Middle frontal gyrus (tissue), 1 donor: ENCODE measurements around the gene C1orf216.
"Not testable (repeated sequence)": the region's sequence is repeated elsewhere in the genome, so short reads cannot be mapped to it uniquely, and the experiment has no call there.

ENCODE experiments used
- DNase-seq: peaks from one replicate; pipeline ENCODE4 v3.0.0-alpha.2; 2015; ENCODE audit warnings: low spot score; ENCODE audit errors: extremely low spot score

Gene C1orf216, protein sequence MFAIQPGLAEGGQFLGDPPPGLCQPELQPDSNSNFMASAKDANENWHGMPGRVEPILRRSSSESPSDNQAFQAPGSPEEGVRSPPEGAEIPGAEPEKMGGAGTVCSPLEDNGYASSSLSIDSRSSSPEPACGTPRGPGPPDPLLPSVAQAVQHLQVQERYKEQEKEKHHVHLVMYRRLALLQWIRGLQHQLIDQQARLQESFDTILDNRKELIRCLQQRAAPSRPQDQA

DNA sequence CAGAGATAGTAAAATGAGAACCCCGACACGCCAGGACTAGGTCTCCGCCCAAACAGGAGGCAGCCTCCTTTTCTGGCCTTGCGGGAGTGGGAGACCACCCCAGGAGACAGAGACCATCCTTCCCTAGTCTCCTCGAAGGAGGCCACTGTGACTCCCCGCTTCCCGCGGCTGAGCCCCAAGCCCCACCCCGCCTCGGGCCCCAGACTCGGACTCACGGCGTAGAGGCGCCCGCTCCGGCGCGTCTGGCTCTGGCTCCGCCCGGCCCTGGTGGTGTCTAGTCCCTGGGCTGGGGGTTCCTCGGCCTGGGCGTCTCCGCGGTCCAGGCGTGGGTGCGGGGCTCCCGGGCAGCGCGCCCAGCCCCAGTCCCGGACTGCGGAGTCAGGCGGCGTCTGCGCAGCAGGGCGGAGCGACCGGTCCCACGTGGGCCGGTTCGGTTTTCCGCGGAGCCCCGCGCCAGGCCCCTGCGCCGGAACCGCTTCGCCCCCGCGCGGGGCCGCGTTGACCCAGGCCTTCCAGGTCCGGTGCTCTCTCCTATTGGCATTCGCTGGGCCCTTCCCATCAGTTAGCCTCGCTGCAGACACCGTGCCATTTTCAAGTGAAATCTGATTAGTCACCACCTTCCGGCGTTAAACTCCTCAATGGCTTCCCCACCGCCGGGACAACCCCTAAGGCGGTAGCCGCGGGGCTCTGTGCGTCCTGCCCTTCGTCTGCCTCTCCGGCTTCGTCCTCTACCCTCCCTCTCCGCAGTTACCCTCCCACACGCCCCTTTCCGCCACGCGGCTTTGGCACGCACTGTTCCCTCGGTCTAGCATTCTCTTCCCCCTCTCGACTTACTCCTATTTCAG, at the start of gene C1orf216:
Gene C1orf216 (minus strand): TSS at position 393 of the 845 bp plus-strand sequence. CDS start 2,563 bp downstream, outside the sequence.
- DNase-seq = peak; percentile 63

DNA sequence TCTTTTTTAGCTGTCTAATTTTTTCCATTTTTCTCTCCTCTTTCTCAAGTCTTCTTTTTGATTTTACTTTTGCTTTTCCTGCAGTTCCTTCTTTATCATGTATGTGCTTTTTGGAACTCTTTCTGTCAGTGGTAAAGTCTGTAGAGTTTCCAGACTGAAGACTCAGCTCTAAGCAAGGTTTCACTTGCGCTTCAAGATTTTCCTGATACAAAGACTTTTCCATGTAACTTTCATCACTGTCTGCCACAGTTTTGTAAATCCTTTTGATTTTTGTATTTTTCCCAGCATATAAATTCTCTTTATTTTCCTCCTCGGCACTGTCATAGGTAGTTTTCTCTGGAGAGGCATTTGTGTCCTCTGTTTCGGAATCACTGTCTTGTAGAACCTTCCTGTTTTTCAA, 45.6 kb upstream of the C1orf216 start:
- no peak for DNase-seq

DNA sequence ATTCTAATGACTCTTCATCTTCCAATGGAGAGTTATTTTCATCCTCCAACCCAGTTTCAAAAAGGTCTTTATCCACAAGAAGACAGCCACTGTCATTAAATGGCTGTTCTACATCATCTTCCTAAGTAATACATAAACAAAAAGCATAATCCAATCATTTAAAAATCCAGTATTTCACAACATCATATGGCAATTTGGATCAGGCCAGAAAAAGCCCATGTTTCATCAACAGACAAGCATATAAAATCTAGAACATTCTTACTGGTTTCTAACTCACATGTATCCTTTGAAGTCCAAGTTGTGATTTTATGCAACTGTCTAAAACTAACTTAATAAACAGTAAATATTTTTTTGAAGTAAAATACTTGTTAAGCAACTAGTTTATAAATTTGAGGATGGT, 44.5 kb upstream of the C1orf216 start:
- no peak for DNase-seq

DNA sequence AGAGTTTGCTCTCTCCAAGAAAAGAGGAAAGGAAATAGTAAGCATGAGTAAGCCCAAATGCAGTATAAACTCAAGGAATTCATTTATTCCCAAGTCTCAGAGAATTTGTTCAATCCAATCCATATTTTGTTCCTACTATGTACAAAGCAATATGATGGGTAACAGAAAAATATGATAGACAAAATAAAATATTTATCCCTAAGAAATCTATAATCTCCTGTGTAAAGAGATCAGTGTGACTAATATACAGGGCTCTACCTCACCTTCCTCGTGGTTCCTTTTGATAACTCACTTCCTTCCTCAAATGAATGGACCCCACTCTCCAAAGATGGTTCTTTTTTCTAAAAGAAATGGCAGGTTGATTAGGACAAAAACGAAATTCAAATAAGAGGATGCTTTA, 43.5 kb upstream of the C1orf216 start:
- DNase-seq = no peak

DNA sequence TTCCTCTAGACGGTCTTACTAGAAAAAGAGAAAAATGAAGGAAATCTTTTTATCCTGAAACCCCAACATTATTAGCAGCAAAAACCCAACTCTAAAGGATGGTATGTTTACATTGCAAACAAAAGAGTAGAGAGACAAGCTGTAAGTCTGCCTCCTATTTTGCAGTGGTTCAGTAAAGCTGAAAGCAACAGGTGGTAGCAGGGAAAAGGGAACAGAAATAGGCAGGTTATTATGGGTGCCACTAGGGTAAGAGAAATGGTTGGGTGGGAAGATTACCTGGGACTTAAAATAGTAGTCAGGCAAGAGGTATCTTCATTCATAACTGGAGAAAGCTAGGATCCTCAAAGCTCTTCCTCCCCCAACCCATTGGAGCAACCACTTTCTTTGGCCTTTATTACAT, 37.4 kb upstream of the C1orf216 start:
- DNase-seq = no peak

DNA sequence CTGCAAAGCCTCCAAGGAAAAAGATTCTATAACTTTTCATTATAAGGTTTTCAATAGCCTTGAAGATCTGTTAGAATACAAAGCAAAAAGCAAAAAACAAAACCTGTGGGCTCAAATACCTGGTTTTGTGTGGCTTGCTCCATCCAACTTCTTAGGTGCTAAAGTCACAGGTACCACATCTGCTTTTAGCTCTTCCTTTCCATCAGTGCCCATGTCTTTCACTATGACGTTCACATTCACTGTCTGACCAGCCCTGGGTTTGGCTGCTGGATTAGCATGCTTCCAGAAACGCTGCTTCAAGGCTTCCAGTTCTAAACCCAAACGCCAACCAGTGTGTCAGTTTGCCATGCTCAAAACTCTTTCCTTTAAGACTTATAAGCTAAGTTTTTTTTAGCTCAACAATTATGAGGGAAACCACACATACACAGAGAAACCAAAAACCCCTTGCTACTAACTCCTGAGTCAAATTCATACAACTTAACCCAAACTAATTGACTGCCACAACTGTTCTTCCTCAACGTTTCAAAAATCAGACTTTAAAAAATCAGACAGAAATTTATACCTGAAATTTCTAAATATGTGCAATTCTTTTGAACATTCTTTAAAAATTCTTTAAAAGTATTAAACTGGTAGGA, 35.1 kb upstream of the C1orf216 start:
- no peak for DNase-seq

DNA sequence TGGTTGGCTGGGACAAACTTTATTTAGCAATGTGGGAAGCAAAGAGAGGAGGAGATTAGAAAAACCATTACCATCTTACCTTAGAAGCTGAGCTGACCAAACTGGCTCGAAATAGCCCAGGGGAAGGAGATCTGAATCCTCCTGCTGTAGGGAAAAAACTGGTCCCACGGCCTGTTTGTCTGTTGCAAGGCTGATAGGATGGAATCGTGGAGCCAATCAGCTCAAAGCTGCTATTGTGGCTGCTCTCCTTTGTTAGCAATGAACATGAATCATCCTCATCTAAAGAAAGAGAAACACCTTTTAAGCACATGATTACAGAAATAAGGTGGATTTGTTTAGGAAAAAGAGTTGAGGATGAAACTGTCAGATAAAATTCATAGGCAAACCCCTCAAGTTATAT, 29.6 kb upstream of the C1orf216 start:
- DNase-seq = peak; percentile 8

DNA sequence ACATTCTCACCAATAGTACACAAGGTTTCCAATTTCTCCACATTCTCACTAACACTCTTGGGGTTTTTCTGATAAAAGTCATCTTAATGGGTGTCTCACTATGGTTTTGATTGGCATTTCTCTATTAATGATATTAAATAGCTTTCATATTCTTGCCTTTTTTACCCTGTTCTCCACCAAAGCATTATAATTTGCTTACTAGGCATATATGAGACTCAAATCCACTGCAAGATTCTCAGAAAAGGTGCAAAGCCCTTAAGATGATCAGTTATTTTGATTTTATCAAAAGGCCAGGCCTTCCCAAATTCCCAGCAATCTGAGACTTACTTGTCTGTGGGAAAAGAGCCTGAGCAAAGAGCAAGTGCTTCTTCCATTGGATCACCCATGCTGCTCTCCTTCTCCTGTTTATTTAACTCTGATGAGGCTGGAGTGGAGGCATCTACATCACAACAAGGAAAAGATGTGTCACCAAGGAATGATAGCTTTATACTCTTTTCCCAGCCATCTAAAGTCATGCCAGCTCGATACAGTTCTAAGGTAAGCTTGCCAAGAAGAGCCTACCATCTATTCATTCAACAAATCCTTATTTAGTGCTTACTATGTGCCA, 26.5 kb upstream of the C1orf216 start:
- DNase-seq = no peak

DNA sequence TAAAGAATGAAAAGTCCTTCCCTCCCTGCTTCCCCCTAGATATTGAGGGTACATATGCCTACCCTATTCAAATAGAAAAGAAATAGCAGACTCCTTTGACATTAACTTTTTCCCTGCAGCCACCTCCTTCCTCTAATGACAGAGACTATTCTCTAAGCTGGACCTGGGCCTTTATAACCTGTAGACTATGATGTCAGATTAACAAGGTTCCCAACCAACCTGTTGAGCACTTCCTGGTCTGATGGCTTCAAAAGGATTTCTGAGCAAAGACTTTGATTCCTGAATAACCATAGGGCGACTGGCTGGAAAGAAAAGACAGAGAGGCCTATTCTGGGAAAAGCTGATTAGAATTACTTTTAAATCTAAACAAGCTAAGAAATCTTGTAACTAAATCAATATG, 18.4 kb upstream of the C1orf216 start:
- DNase-seq = no peak

DNA sequence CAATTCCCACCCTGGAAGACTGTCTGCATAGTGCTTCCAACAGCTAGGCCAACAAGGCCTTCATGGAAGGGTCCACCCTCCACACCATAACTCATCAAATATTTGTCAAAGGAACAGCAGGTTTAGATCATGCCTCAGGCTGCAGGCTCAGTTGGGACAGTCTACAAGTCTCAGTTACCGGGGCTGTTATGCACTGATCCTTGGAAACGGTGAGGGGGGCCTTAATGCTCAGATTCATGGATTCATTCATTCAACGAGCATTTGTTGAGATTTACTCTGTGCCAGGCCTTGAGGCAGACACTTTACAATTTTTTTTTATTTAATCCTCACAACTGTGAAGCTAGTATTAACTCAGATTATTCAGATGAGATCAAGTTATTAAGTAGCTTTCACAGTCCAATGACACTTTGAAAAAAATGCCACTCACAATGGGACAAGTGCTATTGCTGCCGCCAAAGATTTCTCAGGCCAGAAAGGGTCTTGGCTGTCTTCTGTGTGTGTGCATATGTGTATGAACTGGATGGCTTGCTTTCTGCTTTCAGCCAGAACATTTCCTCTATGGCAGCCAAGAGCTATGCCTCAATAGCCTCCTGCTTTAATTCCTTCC, 8.9 kb upstream of the C1orf216 start:
- DNase-seq = no peak

DNA sequence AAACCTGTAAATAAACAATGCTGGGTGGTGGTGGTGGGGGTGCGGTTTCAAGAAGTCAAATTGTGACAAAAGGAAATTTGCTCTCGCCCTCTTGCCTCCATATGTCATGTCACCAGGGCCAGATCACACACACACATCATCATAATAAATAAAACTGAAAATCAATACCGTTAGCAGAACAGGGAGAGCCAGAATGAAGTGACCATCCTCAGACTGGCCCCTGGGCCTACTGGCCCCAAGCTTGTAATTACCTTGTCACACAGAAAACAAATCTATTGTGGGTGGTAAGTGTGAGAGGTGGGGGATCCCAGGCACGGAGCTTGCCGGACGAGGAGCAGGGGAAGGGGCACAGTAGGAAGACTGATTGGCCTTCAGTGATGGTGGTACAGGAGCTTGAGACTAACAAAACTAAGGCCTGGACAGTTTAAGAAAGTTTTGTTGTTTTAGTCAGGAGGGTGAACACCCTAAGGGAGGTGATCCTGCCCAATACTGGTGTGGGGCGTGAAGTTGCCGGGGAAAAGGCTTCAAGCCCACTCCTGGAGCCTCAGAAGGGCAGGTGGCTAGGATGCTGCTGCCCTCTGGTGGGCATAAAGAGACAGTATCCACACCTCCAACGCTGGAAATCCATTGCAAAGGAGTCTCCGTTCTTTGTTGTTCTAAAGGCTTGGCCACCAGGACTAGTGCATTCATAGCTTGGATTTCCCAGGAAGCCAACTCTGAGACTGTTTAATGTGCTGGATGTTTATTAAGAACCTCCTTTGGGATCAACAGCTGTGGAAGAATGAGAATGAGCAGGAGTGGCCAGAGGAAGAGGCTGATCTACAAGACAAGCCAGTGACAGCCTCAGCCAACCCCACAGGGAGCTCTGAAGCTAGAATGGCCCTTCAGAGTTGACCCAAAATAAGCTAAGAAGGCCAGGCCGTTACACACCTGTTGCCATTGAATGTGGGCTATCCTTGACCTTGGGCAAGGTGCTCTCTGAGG, 8.1 kb upstream of the C1orf216 start:
- DNase-seq = peak; percentile 67

DNA sequence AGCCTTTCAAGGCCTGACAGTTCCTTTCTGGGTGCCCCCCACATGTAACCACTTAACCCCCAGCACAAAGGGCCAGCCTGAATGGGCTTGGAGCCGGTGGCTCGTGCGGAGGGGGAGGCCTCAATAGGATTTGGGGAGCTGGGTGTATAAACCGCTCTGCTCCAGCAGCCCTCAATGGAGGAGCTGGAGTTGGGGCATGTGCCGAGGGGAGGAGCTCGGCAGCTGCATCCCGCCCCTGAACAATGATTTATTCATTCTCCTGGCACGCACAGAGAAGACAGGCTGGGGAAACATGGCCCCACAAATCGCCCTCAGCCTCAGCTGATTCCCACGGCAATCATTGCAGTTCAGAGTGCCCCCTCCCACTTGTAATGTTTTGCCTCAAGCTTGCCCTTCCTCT, 6.9 kb upstream of the C1orf216 start:
- DNase-seq = peak; percentile 44

DNA sequence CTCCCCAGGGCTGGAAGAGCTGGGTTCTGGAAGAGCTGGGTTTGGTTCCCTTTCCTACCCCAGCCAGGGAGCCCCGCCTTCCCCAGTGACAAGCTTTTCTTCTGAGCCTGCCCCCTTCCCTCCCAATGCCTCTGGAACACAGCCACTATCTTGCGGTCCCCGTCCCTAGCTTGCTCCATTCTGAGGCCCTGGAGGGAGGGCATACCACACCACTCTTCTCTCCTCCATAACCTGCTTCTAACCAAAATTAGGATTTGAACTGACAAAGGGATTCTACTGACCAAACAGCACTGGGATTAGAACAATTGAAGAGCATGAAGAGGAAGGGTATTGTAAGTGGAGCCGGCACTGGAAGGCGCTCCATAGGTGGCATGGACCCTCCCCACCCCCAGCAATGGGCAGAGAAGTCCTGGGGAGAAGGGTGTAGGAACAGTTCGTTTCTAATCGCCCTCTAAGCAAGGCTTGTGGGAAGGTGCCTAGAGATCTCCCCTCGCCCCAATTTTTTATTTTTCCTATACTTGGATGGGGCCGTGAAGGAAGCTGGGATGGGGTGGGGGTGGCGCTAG, 690 bp downstream of the C1orf216 start:
- DNase-seq = peak; percentile 37

DNA sequence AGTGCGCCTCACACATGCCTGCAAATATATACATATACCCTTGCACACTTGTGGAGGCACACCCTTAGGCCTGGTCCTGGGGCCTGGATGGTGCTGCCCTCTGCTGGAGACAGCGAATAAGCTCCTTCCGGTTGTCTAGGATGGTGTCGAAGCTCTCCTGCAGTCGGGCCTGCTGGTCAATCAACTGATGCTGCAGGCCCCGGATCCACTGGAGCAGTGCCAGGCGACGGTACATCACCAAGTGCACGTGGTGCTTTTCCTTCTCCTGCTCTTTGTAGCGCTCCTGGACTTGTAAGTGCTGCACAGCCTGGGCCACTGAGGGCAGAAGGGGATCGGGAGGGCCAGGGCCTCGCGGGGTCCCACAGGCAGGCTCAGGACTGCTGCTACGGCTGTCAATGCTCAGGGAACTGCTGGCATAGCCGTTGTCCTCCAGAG, 3.1 kb downstream of the C1orf216 start:
- peak; percentile 35 for DNase-seq

DNA sequence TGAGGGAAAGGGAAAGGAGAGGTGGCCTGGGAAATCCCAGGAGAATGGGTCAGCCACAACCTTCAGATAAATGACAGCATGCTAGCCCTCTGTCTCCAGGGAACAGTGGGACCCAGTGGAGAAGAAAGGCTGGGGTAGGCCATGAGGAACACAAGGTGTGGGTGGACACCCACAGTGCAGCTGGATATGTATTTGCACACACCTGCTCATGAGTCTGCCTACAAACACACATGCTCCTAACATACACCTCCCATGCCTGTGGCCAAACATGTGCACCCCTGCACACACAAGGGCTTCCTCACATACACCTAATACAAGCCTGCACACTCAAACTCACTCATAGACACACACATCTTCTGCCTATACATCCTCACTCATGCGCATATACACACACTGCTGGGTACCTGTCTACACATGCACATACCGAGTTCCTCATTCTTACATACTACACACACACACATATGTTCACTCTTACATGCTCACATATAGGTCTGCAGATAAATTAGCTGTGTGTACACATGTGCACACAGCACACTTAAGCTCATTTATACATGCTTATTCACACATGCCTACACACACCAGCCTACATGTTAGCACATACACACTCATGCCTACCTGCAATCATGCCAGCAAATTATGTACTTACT, 3.6 kb downstream of the C1orf216 start:
- DNase-seq = no peak

DNA sequence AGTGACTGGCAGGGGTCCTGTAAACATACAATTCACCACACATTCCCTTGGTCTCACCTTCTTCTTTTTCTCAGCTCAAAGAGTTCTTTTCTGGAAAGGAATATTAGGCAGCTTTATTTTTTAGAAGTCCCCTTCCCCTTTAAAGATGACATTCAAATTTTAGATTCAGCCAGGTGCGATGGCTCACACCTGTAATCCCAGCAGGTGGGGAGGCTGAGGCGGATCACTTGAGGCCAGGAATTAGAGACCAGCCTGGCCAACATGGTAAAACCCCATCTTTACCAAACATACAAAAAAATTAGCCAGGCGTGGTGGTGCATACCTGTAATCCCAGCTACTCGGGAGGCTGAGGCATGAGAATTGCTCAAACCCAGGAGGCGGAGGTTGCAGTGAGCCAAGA, 7.6 kb downstream of the C1orf216 start:
- not testable (repeated sequence) for DNase-seq

DNA sequence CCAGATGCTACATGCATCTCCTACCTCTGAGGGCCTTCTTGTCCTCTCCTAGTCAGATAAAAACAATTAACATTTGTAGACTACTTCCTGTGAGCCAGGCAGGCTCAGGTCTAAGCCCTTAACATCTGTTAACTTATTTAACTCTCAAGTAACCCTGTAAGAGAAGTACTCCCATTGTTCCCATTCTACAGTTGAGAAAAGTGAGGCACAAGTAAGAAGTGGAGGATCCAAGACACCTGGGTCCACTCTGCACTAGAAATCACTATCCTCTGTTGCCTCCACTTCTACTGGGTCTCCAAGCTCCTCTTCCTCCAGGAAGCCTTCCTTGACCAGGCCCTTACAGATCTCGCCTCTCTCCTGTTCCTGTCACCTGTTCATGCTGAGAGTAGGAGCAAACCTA, 9.7 kb downstream of the C1orf216 start:
- DNase-seq = no peak

DNA sequence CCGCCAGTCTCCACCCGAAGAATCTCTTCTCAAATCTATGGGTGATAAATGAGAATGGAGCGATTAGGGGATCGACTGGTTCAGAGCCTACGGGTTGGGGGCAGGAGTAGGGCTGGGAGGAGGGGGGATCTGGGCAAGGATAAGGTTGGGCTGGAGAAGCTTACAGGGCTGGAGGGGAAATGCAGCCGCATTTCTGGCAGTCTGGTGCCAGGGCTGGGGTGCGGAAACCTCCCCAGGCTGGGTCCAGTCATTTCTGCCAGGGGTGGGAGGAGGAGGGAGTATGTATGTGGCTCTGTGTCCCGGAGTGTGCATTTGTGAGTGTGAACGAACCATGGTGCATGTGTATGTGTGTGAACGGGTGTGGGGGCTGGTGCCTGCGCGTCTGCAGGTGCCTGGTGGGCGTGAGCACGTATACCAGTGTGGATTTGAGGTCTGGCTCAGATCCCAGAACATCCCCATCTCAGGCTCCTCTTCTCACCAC, 10.2 kb downstream of the C1orf216 start:
- no peak for DNase-seq
